Dendritic cell treated with granulocyte-macrophage colony-stimulating factor and Interleukin-4, amounts not matched to agents 40 ng/mL and 50 ng/mL, for 4 days (primary cell): ENCODE results near the gene TMPRSS11F.

Experiments used
- H3K27ac Mint-ChIP-seq: one replicate; pipeline ENCODE4 v1.8.0; 2022; ENCODE audit warnings: mild to moderate bottlenecking, mixed read lengths
- H3K27me3 Mint-ChIP-seq: one replicate; pipeline ENCODE4 v1.8.0; 2022; ENCODE audit warnings: mild to moderate bottlenecking, mixed read lengths
- H3K36me3 Mint-ChIP-seq: one replicate; pipeline ENCODE4 v1.8.0; 2022; ENCODE audit warnings: low read depth, mixed read lengths
- H3K4me1 Mint-ChIP-seq: one replicate; pipeline ENCODE4 v1.8.0; 2022; ENCODE audit warnings: low read depth, mixed read lengths
- H3K4me3 Mint-ChIP-seq: one replicate; pipeline ENCODE4 v1.8.0; 2022; ENCODE audit warnings: mild to moderate bottlenecking, moderate library complexity, mixed read lengths
- H3K9me3 Mint-ChIP-seq: one replicate; pipeline ENCODE4 v1.8.0; 2022; ENCODE audit warnings: mixed read lengths
- intact Hi-C: fragments of 100-400 bp; cut with micrococcal nuclease; formaldehyde crosslinking; loops from one replicate; pipeline ENCODE4 v1.15.0; 2022

Gene TMPRSS11F

DNA sequence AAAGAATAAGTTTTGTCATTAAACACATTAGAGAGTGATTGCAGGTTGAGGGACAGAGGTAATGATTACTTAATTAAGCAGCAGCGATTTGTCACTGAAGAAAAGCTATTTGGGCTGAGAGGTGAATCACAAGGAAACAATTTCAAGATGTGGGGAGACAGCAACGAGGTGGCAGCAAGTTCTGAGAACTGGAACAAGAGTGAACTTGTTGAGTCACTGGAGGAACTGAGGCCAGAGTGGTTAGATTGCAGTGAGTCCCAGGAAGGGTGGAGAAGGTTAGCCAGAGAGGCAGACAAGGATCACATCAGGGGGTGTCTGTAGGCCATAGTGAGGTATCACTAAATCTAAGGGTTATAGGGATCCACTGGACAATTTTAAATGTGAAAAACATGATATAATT, 108.5 kb downstream of the TMPRSS11F start:
- Mint-ChIP-seq H3K4me3 (no peak overlapping the region), H3K4me1 (no peaks in the 10 kb centered on the region), H3K27me3 (no peaks in the 10 kb centered on the region), H3K27ac (no peak overlapping the region), H3K36me3 (no peaks in the 10 kb centered on the region), H3K9me3 (no peaks in the 10 kb centered on the region)
- intact Hi-C loops, result no loop called here

DNA sequence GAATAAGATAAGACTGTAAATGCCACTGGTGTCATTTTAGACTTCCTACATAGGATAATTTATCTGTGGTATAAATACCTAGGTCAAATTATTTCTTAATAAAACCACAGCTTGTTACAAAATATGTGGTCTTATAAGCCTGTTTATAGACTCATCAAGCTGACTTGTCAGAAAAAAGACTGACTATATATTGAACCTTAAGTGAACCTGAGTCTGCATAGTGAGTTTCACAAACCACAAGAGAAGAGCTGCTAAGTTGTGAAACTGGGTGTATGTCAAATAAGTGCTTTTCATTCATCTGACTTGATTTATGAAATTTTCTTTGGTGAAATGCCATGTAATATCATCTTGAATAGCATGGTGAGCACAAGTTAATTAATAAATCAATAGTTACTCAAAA, 118.0 kb downstream of the TMPRSS11F start:
- Mint-ChIP-seq H3K4me1 (no peaks in the 10 kb centered on the region), H3K27me3 (no peaks in the 10 kb centered on the region), H3K9me3 (no peaks in the 10 kb centered on the region), H3K27ac (no peak overlapping the region), H3K36me3 (no peaks in the 10 kb centered on the region), H3K4me3 (no peak overlapping the region)
- intact Hi-C loops, result no loop called here
